ENCODE measurements around the gene COPB2. TPM values are rescaled to one million over a fixed set of nuclear protein-coding genes. Genes with fewer than 3 reads are reported as not detected.

Gene COPB2
- total and polyA plus RNA-seq, 7 donors, result 25.6 to 96.3 (median 38.3) TPM

DNA sequence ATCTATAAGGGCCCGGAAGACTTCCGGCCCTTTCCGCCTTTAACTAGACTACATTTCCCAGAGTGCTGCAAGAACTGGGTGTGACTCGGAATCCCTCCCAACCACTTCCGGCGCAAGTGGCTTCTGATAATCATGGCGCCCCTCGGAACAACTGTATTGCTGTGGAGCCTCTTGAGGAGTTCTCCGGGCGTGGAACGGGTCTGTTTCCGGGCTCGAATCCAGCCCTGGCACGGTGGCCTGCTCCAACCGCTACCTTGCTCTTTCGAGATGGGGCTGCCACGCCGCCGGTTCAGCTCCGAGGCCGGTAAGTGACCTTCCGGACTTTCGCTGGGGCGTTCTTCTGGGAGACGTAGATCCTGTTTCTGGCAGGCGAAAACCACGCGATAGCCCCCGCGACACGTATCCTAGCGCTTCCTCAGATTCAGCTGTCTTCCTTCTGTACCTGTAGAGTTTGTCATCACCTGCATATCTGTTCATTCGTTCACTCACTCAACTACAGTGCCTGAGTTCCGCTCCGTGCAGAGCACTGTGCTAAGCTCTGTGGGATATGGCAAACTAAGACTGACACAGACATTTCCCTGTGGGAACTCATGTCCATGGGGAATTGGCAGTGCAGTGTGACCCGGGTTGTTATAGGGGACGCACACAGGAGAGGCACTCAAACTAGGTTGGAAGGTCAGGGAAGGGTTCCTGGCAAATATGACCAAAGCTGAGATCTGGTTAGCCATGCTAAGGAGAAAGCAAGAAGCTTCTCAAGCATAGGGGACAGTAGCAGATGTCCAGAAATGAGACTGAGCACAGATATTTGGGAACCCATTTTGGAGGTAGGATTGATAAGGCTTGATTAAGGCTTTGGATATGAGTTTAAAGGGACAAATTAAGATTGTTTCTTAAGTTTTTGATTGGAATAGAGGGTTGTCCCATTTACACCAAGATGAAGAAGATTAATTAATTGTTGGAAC lies 45.3 kb downstream of the COPB2 start, which contains the start of gene MRPS22:
TSS of gene MRPS22 (plus strand) at position 126 of the 962 bp plus-strand sequence. CDS start at position 133, 7 bp downstream.
- TF ChIP-seq, protein P1, sequence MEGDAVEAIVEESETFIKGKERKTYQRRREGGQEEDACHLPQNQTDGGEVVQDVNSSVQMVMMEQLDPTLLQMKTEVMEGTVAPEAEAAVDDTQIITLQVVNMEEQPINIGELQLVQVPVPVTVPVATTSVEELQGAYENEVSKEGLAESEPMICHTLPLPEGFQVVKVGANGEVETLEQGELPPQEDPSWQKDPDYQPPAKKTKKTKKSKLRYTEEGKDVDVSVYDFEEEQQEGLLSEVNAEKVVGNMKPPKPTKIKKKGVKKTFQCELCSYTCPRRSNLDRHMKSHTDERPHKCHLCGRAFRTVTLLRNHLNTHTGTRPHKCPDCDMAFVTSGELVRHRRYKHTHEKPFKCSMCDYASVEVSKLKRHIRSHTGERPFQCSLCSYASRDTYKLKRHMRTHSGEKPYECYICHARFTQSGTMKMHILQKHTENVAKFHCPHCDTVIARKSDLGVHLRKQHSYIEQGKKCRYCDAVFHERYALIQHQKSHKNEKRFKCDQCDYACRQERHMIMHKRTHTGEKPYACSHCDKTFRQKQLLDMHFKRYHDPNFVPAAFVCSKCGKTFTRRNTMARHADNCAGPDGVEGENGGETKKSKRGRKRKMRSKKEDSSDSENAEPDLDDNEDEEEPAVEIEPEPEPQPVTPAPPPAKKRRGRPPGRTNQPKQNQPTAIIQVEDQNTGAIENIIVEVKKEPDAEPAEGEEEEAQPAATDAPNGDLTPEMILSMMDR (IDR thresholded peaks at IDR 0.05), result no peak
- 0 to 1% (median 1%) methylated on average over 37 of the region's 37 CpGs for WGBS, 3 donors
- Histone ChIP-seq H3K9me3 (no peaks in the 10 kb centered on the region), H3K4me1 (peaks cover 15% of the 10 kb centered on the region), H3K27ac (peak within 1 kb of the TSS; percentile 93), H3K4me3 (peak within 1 kb of the TSS; percentile 99), H3K27me3 (ENCODE audit: insufficient read depth in 3 of 3, low read length in 2 of 3) (no peaks in the 10 kb centered on the region), H3K36me3 (ENCODE audit: insufficient read depth in 1 of 2, low read depth in 1 of 2) (peaks cover 0 to 31% of the 10 kb centered on the region in 2 donors)
- ATAC-seq (peak; percentile 96 to 100 (median 98)), DNase-seq (peak; percentile 79 to 88)
- intact Hi-C loops (cut with DNase I), result loop anchor here in 1 of 2 donors (2.0 kb wide), 1 partner anchor 45 kb away; the partner anchor contains the start of gene COPB2

DNA sequence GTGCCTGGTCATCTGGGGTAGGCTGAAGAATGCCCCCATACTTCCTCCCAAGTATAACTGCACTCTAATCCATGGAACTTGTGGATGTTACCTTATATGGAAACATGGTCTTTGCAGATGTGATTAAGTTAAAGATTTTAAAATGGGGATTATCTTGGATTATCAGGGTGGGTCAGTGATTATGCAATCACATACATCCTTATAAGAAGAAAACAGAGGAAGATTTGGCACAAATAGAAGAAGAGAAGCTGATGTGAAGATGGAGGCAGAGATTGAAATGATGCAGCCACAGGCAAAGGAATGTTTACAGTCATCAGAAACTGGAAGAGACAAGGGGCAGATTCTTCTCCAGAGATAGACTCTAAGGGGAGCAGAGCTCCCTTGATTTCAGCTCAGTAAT lies 47.4 kb downstream of the COPB2 start:
- H3K27me3 ChIP-seq (ENCODE audit: insufficient read depth in 3 of 3, low read length in 2 of 3), result no peaks in the 10 kb centered on the region
- H3K9me3 ChIP-seq, result no peaks in the 10 kb centered on the region
- H3K4me1 ChIP-seq, result peaks cover 15% of the 10 kb centered on the region
- H3K4me3 ChIP-seq, result no peak overlapping the region
- TF ChIP-seq, protein P1 (IDR thresholded peaks at IDR 0.05), result no peak
- ATAC-seq (no peak), DNase-seq (no peak)
- peaks cover 0 to 10% of the 10 kb centered on the region in 2 donors for H3K36me3 ChIP-seq (ENCODE audit: insufficient read depth in 1 of 2, low read depth in 1 of 2)
- H3K27ac ChIP-seq, result no peak overlapping the region
- intact Hi-C loops (cut with DNase I), result no loop called here

DNA sequence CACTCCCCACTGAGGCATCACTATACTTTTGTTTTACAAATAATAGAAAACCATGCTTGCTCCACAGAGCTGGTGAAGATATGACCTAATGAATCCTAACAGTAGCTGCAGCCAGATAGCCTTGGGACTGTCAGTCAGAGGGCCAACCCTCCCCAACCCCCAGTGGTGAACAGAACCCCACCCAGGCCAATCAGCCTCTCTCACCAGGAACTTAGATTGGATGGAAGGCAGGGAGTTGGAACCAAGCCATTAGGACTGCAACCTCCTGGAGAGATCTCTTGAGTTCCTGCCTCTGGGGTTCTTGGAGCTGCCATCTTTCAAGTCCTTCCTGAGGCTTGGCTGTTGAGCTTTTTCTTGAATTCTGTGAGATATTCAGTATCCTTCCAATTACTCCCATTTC lies 48.7 kb downstream of the COPB2 start:
- TF ChIP-seq, protein P1 (IDR thresholded peaks at IDR 0.05), result no peak
- Histone ChIP-seq H3K27me3 (ENCODE audit: insufficient read depth in 3 of 3, low read length in 2 of 3) (no peaks in the 10 kb centered on the region), H3K4me3 (no peak overlapping the region), H3K9me3 (no peaks in the 10 kb centered on the region), H3K27ac (no peak overlapping the region), H3K36me3 (ENCODE audit: insufficient read depth in 1 of 2, low read depth in 1 of 2) (no peaks in the 10 kb centered on the region), H3K4me1 (peaks cover 12% of the 10 kb centered on the region)
- DNase-seq (no peak), ATAC-seq (no peak)
- intact Hi-C loops (cut with DNase I), result no loop called here

DNA sequence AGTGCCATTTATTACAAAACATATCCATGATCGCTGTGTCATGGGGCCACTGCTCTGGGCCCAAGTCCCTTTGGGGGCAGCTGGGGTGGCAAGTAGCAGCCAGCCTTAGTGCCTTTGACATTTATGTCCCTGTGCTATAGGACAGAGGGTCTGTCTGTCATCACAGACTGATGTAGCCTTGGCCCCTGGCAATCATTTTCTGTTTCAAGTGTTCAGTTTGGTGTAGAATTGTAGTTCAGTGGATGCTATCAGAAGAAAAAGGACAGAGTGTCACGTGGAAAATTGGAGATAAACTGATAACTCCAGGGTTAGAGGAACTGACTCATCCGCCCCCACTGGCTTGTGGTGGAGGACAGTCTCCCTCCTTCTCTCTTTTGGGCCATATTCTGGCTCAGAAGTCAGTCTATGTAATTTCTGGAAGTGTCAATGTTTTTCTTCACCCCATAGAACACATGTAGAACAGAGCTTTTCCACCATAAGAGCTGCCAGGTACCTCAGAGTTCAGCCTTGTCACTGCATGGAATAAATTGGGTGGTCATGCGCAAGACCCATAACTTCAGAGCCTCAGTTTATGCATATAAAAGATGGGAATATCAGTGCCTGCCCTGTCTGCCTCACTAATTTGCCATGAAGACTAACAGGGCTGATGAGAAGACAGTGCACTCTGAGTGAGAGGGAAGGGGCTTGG lies 50.1 kb downstream of the COPB2 start:
- Histone ChIP-seq H3K27ac (no peak overlapping the region), H3K9me3 (no peaks in the 10 kb centered on the region), H3K36me3 (ENCODE audit: insufficient read depth in 1 of 2, low read depth in 1 of 2) (no peaks in the 10 kb centered on the region), H3K4me1 (no peaks in the 10 kb centered on the region), H3K27me3 (ENCODE audit: insufficient read depth in 3 of 3, low read length in 2 of 3) (no peaks in the 10 kb centered on the region), H3K4me3 (no peak overlapping the region)
- TF ChIP-seq, protein P1 (IDR thresholded peaks at IDR 0.05), result no peak
- intact Hi-C loops (cut with DNase I), result no loop called here
- DNase-seq (no peak), ATAC-seq (no peak)
- 71 to 82% (median 80%) methylated on average over 4 of the region's 4 CpGs for WGBS, 3 donors

All from psoas muscle (tissue), 8 donors.